Measurements from ENCODE around the gene TBCD. TPM values are rescaled to one million over a fixed set of nuclear protein-coding genes. Genes with fewer than 3 reads are reported as not detected.

The TBCD gene
- total RNA-seq, 1 experiment from 2014 or later, result 129 TPM

GRCh38 chr17:82750241-82750908 is 1.5 kb upstream of the TBCD start:
- Histone ChIP-seq H3K4me1 (ENCODE audit: insufficient read depth, low read length) (peaks cover 6% of the 10 kb centered on the region; the same call in 1 of the 2 replicates), H2BK12ac (ENCODE audit: insufficient read length, low read depth, low read length) (no peak overlapping the region), H2BK15ac (ENCODE audit: low read depth, low read length) (no peak overlapping the region), H2BK20ac (ENCODE audit: low read depth, low read length, poor library complexity, severe bottlenecking) (no peak overlapping the region), H3K56ac (ENCODE audit: insufficient read length, low read depth, low read length) (no peak overlapping the region), H3K23me2 (ENCODE audit: insufficient read length, low read depth, low read length, poor library complexity, severe bottlenecking) (peaks cover 14% of the 10 kb centered on the region), H2BK5ac (ENCODE audit: insufficient read length, low read length) (no peak overlapping the region), H3K27ac (ENCODE audit: insufficient read length, low read depth, low read length) (no peak overlapping the region), H3K14ac (ENCODE audit: insufficient read depth, low read length) (no peak overlapping the region), H4K8ac (replicated peaks; ENCODE audit: insufficient read length, low read depth, low read length) (no peak overlapping the region), H3K9me3 (ENCODE audit: control insufficient read depth, low read depth, low read length) (no peaks in the 10 kb centered on the region), H4K5ac (ENCODE audit: insufficient read length, low read depth, low read length) (no peak overlapping the region), H2AFZ (ENCODE audit: low read length) (no peak overlapping the region), H3T11ph (ENCODE audit: low read length) (no peak overlapping the region), H3K4me2 (ENCODE audit: insufficient read depth, insufficient read length, low read length) (peak overlapping the region; percentile 46), H2BK120ac (ENCODE audit: low read depth, low read length, poor library complexity, severe bottlenecking) (no peak overlapping the region), H3K79me2 (ENCODE audit: insufficient read depth, low read length) (peaks cover 1% of the 10 kb centered on the region; the same call in 1 of the 2 replicates), H3K79me1 (ENCODE audit: insufficient read depth, low read depth, low read length, poor library complexity, severe bottlenecking) (no peaks in the 10 kb centered on the region), H3K9ac (ENCODE audit: extremely low read depth, insufficient read length, low read length) (no peak overlapping the region), H4K91ac (ENCODE audit: insufficient read length, low read depth, low read length) (no peak overlapping the region), H3K18ac (ENCODE audit: insufficient read length, low read depth, low read length) (no peak overlapping the region), H3K4ac (ENCODE audit: low read depth, low read length) (no peak overlapping the region), H3K27me3 (ENCODE audit: insufficient read depth, low read length) (peaks cover 4% of the 10 kb centered on the region; the same call in 1 of the 2 replicates), H2AK5ac (ENCODE audit: insufficient read length, low read length) (no peak overlapping the region), H3K23ac (ENCODE audit: insufficient read length, low read depth, low read length) (no peak overlapping the region), H4K20me1 (ENCODE audit: control insufficient read depth, insufficient read depth, insufficient read length) (no peaks in the 10 kb centered on the region)
- Mint-ChIP-seq H3K27ac (no peak overlapping the region; a peak in 1 of 7 replicates), H3K9me3 (peaks cover 7 to 17% of the 10 kb centered on the region in 2 experiments), H3K4me3 (peak overlapping the region; percentile 49 to 78), H3K27me3 (ENCODE audit: low read depth) (peaks cover 17% of the 10 kb centered on the region), H3K36me3 (ENCODE audit: insufficient read depth in 1 of 3, low read depth in 3 of 3) (peaks cover 10 to 32% (median 25%) of the 10 kb centered on the region in 3 experiments), H3K4me1 (peaks cover 32 to 34% of the 10 kb centered on the region in 2 experiments)
- TF ChIP-seq CTCF (conservative IDR thresholded peaks at IDR 0.05), result no peak
- no CpG with 5 or more reads among the region's 40 CpGs for WGBS (ENCODE audit: extremely low coverage, insufficient read length, low lambda C conversion rate)
- peak; percentile 67 for DNase-seq
